ENCODE data around the gene RDH16.

DNA sequence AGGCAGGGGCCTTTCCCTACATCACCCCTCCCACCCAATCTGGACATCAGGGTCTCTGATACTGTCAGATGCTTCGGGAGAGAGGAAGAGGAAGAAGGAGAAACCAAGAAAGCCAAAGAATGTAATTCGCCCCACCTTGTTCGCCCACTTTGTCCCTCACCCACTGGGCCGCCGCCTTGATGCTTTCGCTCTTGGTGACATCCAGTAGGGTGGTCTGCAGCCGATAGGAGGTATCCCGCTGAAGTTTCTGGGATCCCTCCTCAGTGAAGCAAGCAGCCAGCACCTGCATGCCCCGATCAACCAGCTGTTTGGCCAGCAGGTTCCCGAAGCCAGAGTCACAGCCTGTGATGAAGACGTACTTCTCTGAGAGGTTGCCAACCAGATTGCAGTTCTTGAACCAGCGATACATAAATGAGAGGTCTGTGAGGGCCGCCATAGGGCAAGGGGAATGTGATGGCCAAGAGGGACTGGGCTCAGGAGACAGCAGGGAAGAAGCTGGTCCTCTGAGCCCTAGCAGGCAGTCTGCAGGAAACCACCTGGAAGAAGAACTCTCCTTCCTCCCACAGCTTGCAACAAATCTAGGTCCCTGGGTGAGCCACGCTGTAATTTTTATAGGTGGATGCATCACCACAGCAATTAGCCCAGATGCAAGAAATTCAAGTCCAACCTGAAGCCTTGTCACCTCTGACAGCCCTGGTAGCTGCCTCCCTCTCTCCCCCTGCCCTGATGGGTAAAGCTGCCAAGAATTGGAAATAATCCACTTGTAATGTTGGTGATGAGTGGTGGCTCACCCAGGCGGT, 23.4 kb downstream of the RDH16 start, which contains the start of gene SDR9C7:
- TF ChIP-seq, protein P1, sequence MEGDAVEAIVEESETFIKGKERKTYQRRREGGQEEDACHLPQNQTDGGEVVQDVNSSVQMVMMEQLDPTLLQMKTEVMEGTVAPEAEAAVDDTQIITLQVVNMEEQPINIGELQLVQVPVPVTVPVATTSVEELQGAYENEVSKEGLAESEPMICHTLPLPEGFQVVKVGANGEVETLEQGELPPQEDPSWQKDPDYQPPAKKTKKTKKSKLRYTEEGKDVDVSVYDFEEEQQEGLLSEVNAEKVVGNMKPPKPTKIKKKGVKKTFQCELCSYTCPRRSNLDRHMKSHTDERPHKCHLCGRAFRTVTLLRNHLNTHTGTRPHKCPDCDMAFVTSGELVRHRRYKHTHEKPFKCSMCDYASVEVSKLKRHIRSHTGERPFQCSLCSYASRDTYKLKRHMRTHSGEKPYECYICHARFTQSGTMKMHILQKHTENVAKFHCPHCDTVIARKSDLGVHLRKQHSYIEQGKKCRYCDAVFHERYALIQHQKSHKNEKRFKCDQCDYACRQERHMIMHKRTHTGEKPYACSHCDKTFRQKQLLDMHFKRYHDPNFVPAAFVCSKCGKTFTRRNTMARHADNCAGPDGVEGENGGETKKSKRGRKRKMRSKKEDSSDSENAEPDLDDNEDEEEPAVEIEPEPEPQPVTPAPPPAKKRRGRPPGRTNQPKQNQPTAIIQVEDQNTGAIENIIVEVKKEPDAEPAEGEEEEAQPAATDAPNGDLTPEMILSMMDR (IDR thresholded peaks at IDR 0.05) = no peak
- TF ChIP-seq POLR2A (IDR thresholded peaks at IDR 0.05) = no peak
